Gastrocnemius medialis (tissue), 4 donors: ENCODE measurements around the gene BCL11B.

Experiments used
- CTCF ChIP-seq, 5 experiments: fragments of 450-650 bp in 3 of 5; fragments of 200-600 bp in 2 of 5; sonication (generic) in 2 of 5; IDR thresholded peaks in 4 of 5; conservative IDR thresholded peaks in 1 of 5; 1 replicate in 4 of 5; 2 replicates in 1 of 5; pipeline ENCODE4 v1.5.1; 2016 to 2019; ENCODE audit warnings: antibody characterized with exemption in 5 of 5, mild to moderate bottlenecking in 3 of 5, moderate library complexity in 3 of 5
- POLR2A ChIP-seq, 2 donors: fragments of 450-650 bp; IDR thresholded peaks; one replicate each; pipeline ENCODE4 v1.6.1; 2017; ENCODE audit warnings: antibody characterized with exemption in 2 of 2, mild to moderate bottlenecking in 2 of 2, moderate library complexity in 2 of 2

- no peak for TF ChIP-seq CTCF (IDR thresholded peaks at IDR 0.05 in 4 of 5, conservative IDR thresholded peaks at IDR 0.05 in 1 of 5)
- TF ChIP-seq POLR2A (IDR thresholded peaks at IDR 0.05), result no peak
These were observed 84.1 kb downstream of the BCL11B start for GRCh38 chr14:99187858-99188257.
